Stimulated activated naive CD8-positive, alpha-beta T cell treated with anti-CD3 and anti-CD28 coated beads, Interleukin-15, Interleukin-2, amounts not matched to agents 100 ng/mL and 50 ng/mL, for 24 hours (primary cell): ENCODE results near the gene ATP1A2.
A peak's percentile ranks its signal among the peaks of the same experiment; 100 is the strongest.

Source experiments
- H3K27ac Mint-ChIP-seq: one replicate; pipeline ENCODE4 v1.8.0; 2021; ENCODE audit warnings: mild to moderate bottlenecking, mixed read lengths
- H3K27me3 Mint-ChIP-seq: one replicate; pipeline ENCODE4 v1.8.0; 2021; ENCODE audit warnings: mixed read lengths
- H3K36me3 Mint-ChIP-seq: one replicate; pipeline ENCODE4 v1.8.0; 2021; ENCODE audit warnings: low read depth, mixed read lengths
- H3K4me1 Mint-ChIP-seq: one replicate; pipeline ENCODE4 v1.8.0; 2021; ENCODE audit warnings: low read depth, mixed read lengths
- H3K4me3 Mint-ChIP-seq: one replicate; pipeline ENCODE4 v1.8.0; 2021; ENCODE audit warnings: mild to moderate bottlenecking, mixed read lengths
- H3K9me3 Mint-ChIP-seq: one replicate; pipeline ENCODE4 v1.8.0; 2021; ENCODE audit warnings: mixed read lengths

ATP1A2 gene

GRCh38 chr1:160169553-160170399 lies 54.2 kb downstream of the ATP1A2 start:
- H3K27ac Mint-ChIP-seq: peak overlapping the region; percentile 57
- no peaks in the 10 kb centered on the region for H3K9me3 Mint-ChIP-seq
- no peaks in the 10 kb centered on the region for H3K36me3 Mint-ChIP-seq
- H3K4me1 Mint-ChIP-seq: peaks cover 40% of the 10 kb centered on the region
- peaks cover 19% of the 10 kb centered on the region for H3K27me3 Mint-ChIP-seq
- H3K4me3 Mint-ChIP-seq: peak overlapping the region; percentile 1

- Mint-ChIP-seq H3K4me1 (peaks cover 35% of the 10 kb centered on the region), H3K36me3 (no peaks in the 10 kb centered on the region), H3K27ac (no peak overlapping the region), H3K9me3 (no peaks in the 10 kb centered on the region), H3K27me3 (peaks cover 16% of the 10 kb centered on the region), H3K4me3 (no peak overlapping the region)
Measured at GRCh38 chr1:160171354-160171753, 55.8 kb downstream of the ATP1A2 start.

- no peaks in the 10 kb centered on the region for H3K36me3 Mint-ChIP-seq
- H3K4me3 Mint-ChIP-seq: no peak overlapping the region
- H3K4me1 Mint-ChIP-seq: peaks cover 34% of the 10 kb centered on the region
- H3K27me3 Mint-ChIP-seq: peaks cover 12% of the 10 kb centered on the region
- no peak overlapping the region for H3K27ac Mint-ChIP-seq
- H3K9me3 Mint-ChIP-seq: no peaks in the 10 kb centered on the region
Measured at GRCh38 chr1:160171980-160172379, 56.4 kb downstream of the ATP1A2 start.

- Mint-ChIP-seq H3K27me3 (peaks cover 11% of the 10 kb centered on the region), H3K27ac (no peak overlapping the region), H3K4me1 (peaks cover 6% of the 10 kb centered on the region), H3K36me3 (no peaks in the 10 kb centered on the region), H3K9me3 (no peaks in the 10 kb centered on the region), H3K4me3 (no peak overlapping the region)
Measured at GRCh38 chr1:160177231-160177630, 61.7 kb downstream of the ATP1A2 start.

- Mint-ChIP-seq H3K36me3 (no peaks in the 10 kb centered on the region), H3K27ac (no peak overlapping the region), H3K9me3 (no peaks in the 10 kb centered on the region), H3K4me1 (peaks cover 6% of the 10 kb centered on the region), H3K4me3 (no peak overlapping the region), H3K27me3 (peaks cover 7% of the 10 kb centered on the region)
Measured at GRCh38 chr1:160177667-160178066, 62.1 kb downstream of the ATP1A2 start.

- Mint-ChIP-seq H3K4me1 (peaks cover 6% of the 10 kb centered on the region), H3K36me3 (no peaks in the 10 kb centered on the region), H3K4me3 (no peak overlapping the region), H3K9me3 (no peaks in the 10 kb centered on the region), H3K27ac (no peak overlapping the region), H3K27me3 (peaks cover 3% of the 10 kb centered on the region)
Measured at GRCh38 chr1:160178731-160179130, 63.2 kb downstream of the ATP1A2 start.

- Mint-ChIP-seq H3K27ac (no peak overlapping the region), H3K36me3 (no peaks in the 10 kb centered on the region), H3K27me3 (peaks cover 3% of the 10 kb centered on the region), H3K4me1 (peaks cover 6% of the 10 kb centered on the region), H3K9me3 (no peaks in the 10 kb centered on the region), H3K4me3 (no peak overlapping the region)
Measured at GRCh38 chr1:160179336-160179735, 63.8 kb downstream of the ATP1A2 start.

GRCh38 chr1:160186246-160186645 lies 70.7 kb downstream of the ATP1A2 start:
- no peak overlapping the region for H3K4me3 Mint-ChIP-seq
- no peaks in the 10 kb centered on the region for H3K9me3 Mint-ChIP-seq
- no peaks in the 10 kb centered on the region for H3K36me3 Mint-ChIP-seq
- H3K27me3 Mint-ChIP-seq: no peaks in the 10 kb centered on the region
- H3K4me1 Mint-ChIP-seq: no peaks in the 10 kb centered on the region
- H3K27ac Mint-ChIP-seq: no peak overlapping the region

GRCh38 chr1:160186729-160187128 lies 71.2 kb downstream of the ATP1A2 start:
- no peaks in the 10 kb centered on the region for H3K9me3 Mint-ChIP-seq
- no peaks in the 10 kb centered on the region for H3K36me3 Mint-ChIP-seq
- H3K27me3 Mint-ChIP-seq: no peaks in the 10 kb centered on the region
- H3K27ac Mint-ChIP-seq: no peak overlapping the region
- no peak overlapping the region for H3K4me3 Mint-ChIP-seq
- no peaks in the 10 kb centered on the region for H3K4me1 Mint-ChIP-seq

GRCh38 chr1:160187407-160187806 lies 71.8 kb downstream of the ATP1A2 start:
- Mint-ChIP-seq H3K4me3 (no peak overlapping the region), H3K36me3 (no peaks in the 10 kb centered on the region), H3K9me3 (no peaks in the 10 kb centered on the region)

GRCh38 chr1:160188341-160188740 lies 72.8 kb downstream of the ATP1A2 start:
- Mint-ChIP-seq H3K36me3 (no peaks in the 10 kb centered on the region), H3K4me1 (no peaks in the 10 kb centered on the region), H3K27me3 (no peaks in the 10 kb centered on the region), H3K27ac (no peak overlapping the region), H3K9me3 (no peaks in the 10 kb centered on the region), H3K4me3 (no peak overlapping the region)

More at GRCh38 chr1:160187407-160187806, 71.8 kb downstream of the ATP1A2 start:
- H3K27ac Mint-ChIP-seq: no peak overlapping the region
- H3K4me1 Mint-ChIP-seq: no peaks in the 10 kb centered on the region
- no peaks in the 10 kb centered on the region for H3K27me3 Mint-ChIP-seq

- Mint-ChIP-seq H3K4me3 (no peak within 1 kb of the TSS), H3K9me3 (no peaks in the 10 kb centered on the region), H3K4me1 (no peaks in the 10 kb centered on the region), H3K36me3 (no peaks in the 10 kb centered on the region), H3K27ac (no peak within 1 kb of the TSS), H3K27me3 (no peaks in the 10 kb centered on the region)
Measured at GRCh38 chr1:160189649-160190625, 74.4 kb downstream of the ATP1A2 start, which contains the start of gene CASQ1. Gene CASQ1, plus strand, starts transcription at chr1:160190575. Its CDS starts 177 bp downstream, at chr1:160190752.

GRCh38 chr1:160191756-160192155 lies 76.2 kb downstream of the ATP1A2 start:
- H3K4me3 Mint-ChIP-seq: no peak overlapping the region
- no peaks in the 10 kb centered on the region for H3K36me3 Mint-ChIP-seq
- no peaks in the 10 kb centered on the region for H3K4me1 Mint-ChIP-seq
- no peaks in the 10 kb centered on the region for H3K9me3 Mint-ChIP-seq
- H3K27ac Mint-ChIP-seq: no peak overlapping the region
- H3K27me3 Mint-ChIP-seq: no peaks in the 10 kb centered on the region

GRCh38 chr1:160192234-160192633 lies 76.7 kb downstream of the ATP1A2 start:
- H3K4me3 Mint-ChIP-seq: no peak overlapping the region
- H3K36me3 Mint-ChIP-seq: no peaks in the 10 kb centered on the region
- no peaks in the 10 kb centered on the region for H3K27me3 Mint-ChIP-seq
- H3K27ac Mint-ChIP-seq: no peak overlapping the region
- no peaks in the 10 kb centered on the region for H3K9me3 Mint-ChIP-seq
- no peaks in the 10 kb centered on the region for H3K4me1 Mint-ChIP-seq
